WERI-Rb-1 (cell line): ENCODE results near the gene ZNF335.

Experiments
- DNase-seq: peaks from one replicate; pipeline ENCODE4 v3.0.0-alpha.2; 2020
- H3K27ac ChIP-seq: fragments of 250-450 bp; sonication (Bioruptor Pico); 2 replicates; pipeline ENCODE4 v1.5.1; 2020; ENCODE audit warnings: mild to moderate bottlenecking, moderate library complexity
- H3K27me3 ChIP-seq: fragments of 250-450 bp; sonication (Bioruptor Pico); 2 replicates; pipeline ENCODE4 v1.5.1; 2021; ENCODE audit warnings: mild to moderate bottlenecking, low read depth, moderate library complexity; ENCODE audit not compliant: insufficient read depth, severe bottlenecking
- H3K36me3 ChIP-seq: fragments of 250-450 bp; sonication (Bioruptor Pico); 2 replicates; pipeline ENCODE4 v1.5.1; 2020; ENCODE audit warnings: mild to moderate bottlenecking, moderate library complexity
- H3K4me3 ChIP-seq: 2 replicates; pipeline ENCODE4 v1.5.1; 2011; ENCODE audit warnings: low read depth, mild to moderate bottlenecking, control low read depth, low read length
- H3K9me3 ChIP-seq: fragments of 250-450 bp; sonication (Bioruptor Pico); 2 replicates; pipeline ENCODE4 v1.5.1; 2021; ENCODE audit warnings: mild to moderate bottlenecking, moderate library complexity; ENCODE audit not compliant: severe bottlenecking
- TF ChIP-seq, protein P1 (sequence below): IDR thresholded peaks from 2 replicates; pipeline ENCODE4 v1.5.1; 2011; ENCODE audit warnings: low read depth, mild to moderate bottlenecking, control low read depth, inconsistent platforms, low read length

Gene ZNF335

DNA sequence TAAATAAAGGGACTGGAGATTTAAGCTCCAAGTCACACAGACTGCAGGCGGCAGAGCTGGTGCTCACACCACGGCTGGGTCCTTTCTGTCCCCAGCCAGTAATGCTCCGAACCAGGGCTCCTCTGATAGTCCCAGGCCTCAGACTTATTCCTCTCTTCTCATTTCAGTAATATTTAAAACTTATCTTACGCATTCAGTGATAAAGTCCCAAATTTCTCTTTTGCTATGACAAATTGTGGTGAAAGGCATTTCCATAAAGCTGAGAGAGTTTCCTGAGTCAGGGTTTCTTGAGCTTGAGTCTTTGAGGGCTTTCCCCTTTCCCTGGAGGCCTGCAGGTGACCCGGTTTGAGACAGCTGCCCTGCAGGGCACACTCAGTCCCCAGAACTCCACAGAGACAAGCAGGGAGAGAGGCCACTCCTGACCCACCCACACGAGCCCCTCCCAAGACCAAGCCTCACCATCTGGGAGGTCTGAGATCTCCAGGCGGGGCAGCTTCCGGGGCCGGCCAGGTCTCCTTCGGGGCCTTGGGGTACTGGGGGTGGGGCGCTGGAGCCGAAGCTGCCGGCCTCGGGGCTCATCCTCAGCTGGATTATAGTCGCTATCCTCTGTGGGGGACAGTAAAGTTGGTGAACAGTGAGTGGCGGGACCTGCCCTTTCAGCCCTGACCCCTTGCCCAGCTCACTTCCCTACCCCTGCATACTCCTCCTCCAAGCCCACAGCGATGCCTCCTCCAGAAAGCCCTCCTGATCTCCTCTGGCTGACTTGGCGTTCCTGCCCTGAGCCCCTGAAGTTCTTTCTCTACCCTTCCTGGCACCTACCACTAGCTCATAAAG lies 6.6 kb downstream of the ZNF335 start:
- Histone ChIP-seq H3K9me3 (no peaks in the 10 kb centered on the region), H3K4me3 (no peak overlapping the region), H3K27ac (no peak overlapping the region), H3K27me3 (no peaks in the 10 kb centered on the region), H3K36me3 (peaks cover 64% of the 10 kb centered on the region)
- TF ChIP-seq, protein P1, sequence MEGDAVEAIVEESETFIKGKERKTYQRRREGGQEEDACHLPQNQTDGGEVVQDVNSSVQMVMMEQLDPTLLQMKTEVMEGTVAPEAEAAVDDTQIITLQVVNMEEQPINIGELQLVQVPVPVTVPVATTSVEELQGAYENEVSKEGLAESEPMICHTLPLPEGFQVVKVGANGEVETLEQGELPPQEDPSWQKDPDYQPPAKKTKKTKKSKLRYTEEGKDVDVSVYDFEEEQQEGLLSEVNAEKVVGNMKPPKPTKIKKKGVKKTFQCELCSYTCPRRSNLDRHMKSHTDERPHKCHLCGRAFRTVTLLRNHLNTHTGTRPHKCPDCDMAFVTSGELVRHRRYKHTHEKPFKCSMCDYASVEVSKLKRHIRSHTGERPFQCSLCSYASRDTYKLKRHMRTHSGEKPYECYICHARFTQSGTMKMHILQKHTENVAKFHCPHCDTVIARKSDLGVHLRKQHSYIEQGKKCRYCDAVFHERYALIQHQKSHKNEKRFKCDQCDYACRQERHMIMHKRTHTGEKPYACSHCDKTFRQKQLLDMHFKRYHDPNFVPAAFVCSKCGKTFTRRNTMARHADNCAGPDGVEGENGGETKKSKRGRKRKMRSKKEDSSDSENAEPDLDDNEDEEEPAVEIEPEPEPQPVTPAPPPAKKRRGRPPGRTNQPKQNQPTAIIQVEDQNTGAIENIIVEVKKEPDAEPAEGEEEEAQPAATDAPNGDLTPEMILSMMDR, result no peak
- DNase-seq, result no peak

DNA sequence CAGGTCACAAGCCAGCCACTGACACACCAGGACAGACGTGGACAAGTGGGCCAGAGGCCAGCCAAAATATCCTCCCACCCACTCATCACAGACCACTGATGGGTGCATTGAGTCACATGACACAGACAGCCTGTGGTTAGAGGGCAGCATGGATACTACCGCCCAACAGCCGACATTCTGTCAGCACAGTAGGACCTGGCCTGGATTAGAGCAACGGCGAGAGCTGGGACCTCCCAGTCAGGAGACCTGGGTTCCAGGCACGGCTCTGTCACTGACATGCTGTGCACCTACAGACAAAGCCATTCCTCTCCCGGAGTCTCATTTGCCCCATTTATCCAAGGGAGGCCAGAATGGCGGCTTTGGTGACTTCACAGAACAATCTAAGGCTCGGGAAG lies 8.0 kb downstream of the ZNF335 start:
- no peaks in the 10 kb centered on the region for H3K9me3 ChIP-seq
- no peaks in the 10 kb centered on the region for H3K27me3 ChIP-seq
- no peak for DNase-seq
- H3K4me3 ChIP-seq, result no peak overlapping the region
- TF ChIP-seq, protein P1, result no peak
- H3K27ac ChIP-seq, result no peak overlapping the region
- H3K36me3 ChIP-seq, result peaks cover 75% of the 10 kb centered on the region

DNA sequence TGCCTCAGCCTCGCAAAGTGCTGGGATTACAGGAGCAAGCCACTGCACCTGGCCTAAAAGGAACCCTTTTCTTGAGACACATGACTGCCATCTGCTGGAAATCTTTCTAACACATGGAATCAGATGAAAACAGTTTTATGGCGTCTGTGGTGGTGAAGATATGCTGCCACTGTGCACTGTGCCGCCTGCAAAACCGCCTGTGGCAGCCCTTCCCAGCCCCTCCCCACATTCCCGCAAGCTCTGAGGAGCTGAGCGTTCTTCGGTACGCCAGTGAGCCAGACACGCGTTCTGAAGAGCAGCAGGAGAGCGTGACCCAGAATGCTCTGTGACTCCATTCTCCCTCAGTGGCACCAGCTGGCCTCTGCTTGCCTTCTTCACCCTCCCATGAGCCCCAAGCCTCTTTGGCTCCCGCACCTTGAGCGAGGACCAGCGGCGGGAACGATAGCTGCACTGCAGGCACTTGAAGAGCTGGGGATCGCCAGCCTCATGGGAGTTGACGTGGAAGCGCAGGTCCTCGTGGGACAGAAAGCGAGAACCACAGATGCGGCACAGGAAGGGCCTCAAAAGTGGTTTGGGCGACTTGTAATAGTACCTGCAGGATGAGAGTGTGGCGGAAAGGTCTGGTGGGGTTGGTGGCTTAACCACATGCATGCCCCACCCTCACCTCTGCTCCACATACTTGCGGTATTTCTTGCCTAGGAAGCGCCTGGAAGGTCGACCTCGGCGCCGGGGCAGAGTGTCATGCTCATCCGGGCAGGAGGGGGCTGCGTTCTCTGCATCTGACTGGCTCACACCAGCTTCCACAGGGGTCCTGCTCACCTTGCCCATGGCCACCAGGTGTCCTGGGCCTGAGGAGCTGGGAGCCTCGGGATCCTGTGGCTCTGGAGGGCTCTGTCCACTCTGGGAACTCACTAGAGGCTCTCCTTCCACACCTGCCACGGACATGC lies 8.7 kb downstream of the ZNF335 start:
- DNase-seq, result peak; percentile 68
- TF ChIP-seq, protein P1, result peak; percentile 58
- H3K36me3 ChIP-seq, result peaks cover 75% of the 10 kb centered on the region

DNA sequence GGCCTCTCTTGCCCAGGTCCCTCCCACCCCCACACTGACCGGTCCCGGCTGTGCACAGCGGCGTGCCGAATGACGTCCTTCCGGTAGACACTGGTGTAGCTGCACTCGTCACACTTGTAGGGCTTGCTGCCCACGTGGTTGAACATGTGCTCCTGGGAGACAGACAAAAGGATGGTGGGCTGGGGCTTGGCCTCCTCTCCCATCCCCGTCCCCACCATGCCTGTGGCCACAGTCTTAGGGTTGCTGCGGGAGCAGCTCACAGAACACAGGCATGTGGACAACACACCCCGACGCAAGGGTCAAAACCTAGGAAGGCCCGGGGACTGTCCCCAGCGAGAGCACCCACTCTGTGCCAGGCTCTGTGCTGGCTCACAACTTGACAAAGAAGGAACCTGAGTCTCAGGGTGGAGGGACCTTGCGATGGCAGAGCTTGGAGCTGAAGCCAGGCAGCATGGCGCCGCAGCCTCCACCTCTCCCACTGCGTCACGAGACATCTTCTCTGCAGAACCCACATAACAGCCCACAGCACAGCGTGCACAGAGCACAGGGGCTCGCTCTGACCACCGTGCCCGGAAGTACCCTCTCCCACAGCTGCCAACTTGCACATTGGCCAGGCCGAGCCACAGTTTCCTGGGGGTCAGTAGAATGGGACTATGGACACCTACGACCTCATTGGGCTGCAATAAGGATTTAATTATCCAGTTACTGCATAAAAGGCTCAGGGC lies 9.8 kb downstream of the ZNF335 start:
- no peak for DNase-seq
- peak overlapping the region; percentile 72 for H3K27ac ChIP-seq
- H3K4me3 ChIP-seq, result no peak overlapping the region
- H3K36me3 ChIP-seq, result peaks cover 72% of the 10 kb centered on the region
- no peaks in the 10 kb centered on the region for H3K27me3 ChIP-seq
- TF ChIP-seq, protein P1, result no peak
- no peaks in the 10 kb centered on the region for H3K9me3 ChIP-seq

More for the DNA sequence above, 8.7 kb downstream of the ZNF335 start:
- Histone ChIP-seq H3K27ac (peak overlapping the region; percentile 25; the same call in 1 of the 2 replicates), H3K9me3 (no peaks in the 10 kb centered on the region), H3K4me3 (no peak overlapping the region), H3K27me3 (no peaks in the 10 kb centered on the region)

DNA sequence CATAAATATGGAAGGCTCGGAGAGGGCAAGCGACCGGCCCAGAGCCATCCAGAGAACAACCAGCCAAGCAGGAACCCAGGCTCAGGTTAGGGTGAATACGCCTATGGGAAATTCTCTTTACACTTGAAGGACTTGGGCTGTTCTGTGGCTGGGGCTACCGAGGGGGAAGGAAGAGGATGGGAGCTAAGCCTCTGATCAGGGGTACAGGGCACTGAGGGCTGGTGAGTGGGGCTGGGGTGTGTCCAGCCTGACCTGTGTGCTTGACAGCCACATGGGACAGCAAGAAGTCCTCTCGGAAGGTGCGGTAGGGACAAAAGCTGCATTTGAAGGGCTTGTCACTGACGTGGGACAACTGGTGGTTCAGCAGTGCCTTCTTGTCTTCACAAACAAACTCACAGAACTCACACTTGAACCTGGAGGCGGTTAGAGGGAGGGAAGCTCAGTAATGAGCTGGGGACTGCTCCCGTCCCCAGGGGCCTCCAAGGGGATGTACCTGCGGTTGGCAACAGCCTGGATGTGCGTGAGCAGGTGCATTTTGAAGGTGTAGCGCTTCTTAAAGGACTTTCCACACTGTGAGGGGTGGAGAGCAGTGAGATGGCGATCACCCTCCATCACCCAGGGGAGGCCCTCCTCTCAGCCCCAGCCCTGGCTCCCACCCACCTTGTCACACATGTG lies 11.9 kb downstream of the ZNF335 start:
- Histone ChIP-seq H3K27me3 (no peaks in the 10 kb centered on the region), H3K9me3 (no peaks in the 10 kb centered on the region), H3K4me3 (no peak overlapping the region), H3K27ac (peak overlapping the region; percentile 72), H3K36me3 (peaks cover 59% of the 10 kb centered on the region)
- no peak for DNase-seq
- TF ChIP-seq, protein P1, result no peak
